Mesenchymal stem cell (in vitro differentiated cells and primary cell): ENCODE data around the gene UBE2E2.

Source experiments
- DNase-seq: peaks from one replicate; pipeline ENCODE4 v3.0.0-alpha.2; 2013
- H2AFZ ChIP-seq: one replicate; pipeline ENCODE4 v1.6.1; 2013; ENCODE audit warnings: low read depth, mild to moderate bottlenecking, control low read depth, inconsistent platforms, low read length, moderate library complexity
- H2AK5ac ChIP-seq: 2 replicates; pipeline ENCODE4 v1.6.1; 2013; ENCODE audit warnings: low read length, moderate library complexity, mild to moderate bottlenecking, inconsistent platforms; ENCODE audit not compliant: severe bottlenecking
- H2BK120ac ChIP-seq: one replicate; pipeline ENCODE4 v1.6.1; 2013; ENCODE audit warnings: low read depth, mild to moderate bottlenecking, inconsistent platforms, low read length, moderate library complexity
- H2BK12ac ChIP-seq, 2 experiments: one replicate each; pipeline ENCODE4 v1.6.1; 2013; ENCODE audit warnings: inconsistent platforms in 2 of 2, low read length in 2 of 2, mild to moderate bottlenecking in 2 of 2, moderate library complexity in 2 of 2, control low read depth in 1 of 2
- H2BK15ac ChIP-seq: one replicate; pipeline ENCODE4 v1.6.1; 2013; ENCODE audit warnings: mild to moderate bottlenecking, low read depth, inconsistent platforms; ENCODE audit not compliant: poor library complexity, severe bottlenecking
- H2BK5ac ChIP-seq: 2 replicates; pipeline ENCODE4 v1.6.1; 2013; ENCODE audit warnings: low read depth, mild to moderate bottlenecking, low read length, control low read depth, inconsistent platforms; ENCODE audit not compliant: poor library complexity, severe bottlenecking
- H3K14ac ChIP-seq, 2 experiments: one replicate each; pipeline ENCODE4 v1.6.1; 2013; ENCODE audit warnings: inconsistent platforms in 2 of 2, low read length in 2 of 2, control low read depth in 1 of 2, mild to moderate bottlenecking in 1 of 2, moderate library complexity in 1 of 2
- H3K18ac ChIP-seq, 2 experiments: one replicate each; pipeline ENCODE4 v1.6.1; 2013; ENCODE audit warnings: inconsistent platforms in 2 of 2, low read length in 2 of 2, control low read depth in 1 of 2, low read depth in 1 of 2, mild to moderate bottlenecking in 1 of 2
- H3K23ac ChIP-seq, 2 experiments: one replicate each; pipeline ENCODE4 v1.6.1; 2013; ENCODE audit warnings: inconsistent platforms in 2 of 2, low read length in 2 of 2, mild to moderate bottlenecking in 2 of 2, moderate library complexity in 2 of 2, control low read depth in 1 of 2
- H3K27ac ChIP-seq: 2 replicates; pipeline ENCODE4 v1.5.1; 2013; ENCODE audit warnings: mild to moderate bottlenecking, moderate library complexity, low read length, control low read depth, inconsistent platforms; ENCODE audit not compliant: poor library complexity, severe bottlenecking
- H3K27me3 ChIP-seq, 2 experiments: 2 replicates each; pipeline versions ENCODE4 v1.6.1 to v1.7.0; 2013; ENCODE audit warnings: low read length in 2 of 2, mild to moderate bottlenecking in 2 of 2, moderate library complexity in 2 of 2, control low read depth in 1 of 2, inconsistent platforms in 1 of 2; ENCODE audit not compliant: control insufficient read depth in 1 of 2, insufficient read depth in 1 of 2
- H3K36me3 ChIP-seq, 2 experiments: 2 replicates each; pipeline versions ENCODE4 v1.6.1 to v1.7.0; 2013; ENCODE audit warnings: low read length in 2 of 2, control low read depth in 1 of 2, inconsistent platforms in 1 of 2, low read depth in 1 of 2, mild to moderate bottlenecking in 1 of 2; ENCODE audit not compliant: insufficient read depth in 2 of 2, control insufficient read depth in 1 of 2
- H3K4ac ChIP-seq, 2 experiments: one replicate each; pipeline ENCODE4 v1.6.1; 2013; ENCODE audit warnings: inconsistent platforms in 2 of 2, low read length in 2 of 2, mild to moderate bottlenecking in 2 of 2, moderate library complexity in 2 of 2, control low read depth in 1 of 2, low read depth in 1 of 2
- H3K4me1 ChIP-seq: 2 replicates; pipeline ENCODE4 v1.6.1; 2013; ENCODE audit warnings: low read depth, low read length, control low read depth; ENCODE audit not compliant: control insufficient read depth, insufficient read depth
- H3K4me2 ChIP-seq: 2 replicates; pipeline ENCODE4 v1.6.1; 2013; ENCODE audit warnings: low read length, mild to moderate bottlenecking, inconsistent platforms; ENCODE audit not compliant: poor library complexity, severe bottlenecking
- H3K4me3 ChIP-seq, 2 experiments: 2 replicates each; pipeline versions ENCODE4 v1.5.1 to v1.7.0; 2013; ENCODE audit warnings: low read length in 2 of 2, mild to moderate bottlenecking in 2 of 2, control low read depth in 1 of 2, low read depth in 1 of 2; ENCODE audit not compliant: insufficient read depth in 1 of 2
- H3K79me1 ChIP-seq: replicated peaks from 2 replicates; pipeline ENCODE4 v1.6.1; 2013; ENCODE audit warnings: mild to moderate bottlenecking, control low read depth, low read length, inconsistent platforms; ENCODE audit not compliant: poor library complexity, severe bottlenecking
- H3K9ac ChIP-seq: 2 replicates; pipeline ENCODE4 v1.7.0; 2013; ENCODE audit warnings: mild to moderate bottlenecking, low read length, moderate library complexity
- H3K9me3 ChIP-seq: 2 replicates; pipeline ENCODE4 v1.7.0; 2013; ENCODE audit warnings: mild to moderate bottlenecking, low read length; ENCODE audit not compliant: control insufficient read depth
- H4K8ac ChIP-seq: one replicate; pipeline ENCODE4 v1.6.1; 2013; ENCODE audit warnings: inconsistent platforms, mild to moderate bottlenecking, low read length, moderate library complexity
- H4K91ac ChIP-seq: one replicate; pipeline ENCODE4 v1.6.1; 2013; ENCODE audit warnings: mild to moderate bottlenecking, low read length, inconsistent platforms
- WGBS: methylation state at CpG from one replicate; pipeline ENCODE4 v1.1.7; 2013; ENCODE audit warnings: mixed read lengths; 5-methylcytosine and 5-hydroxymethylcytosine counted together

Gene UBE2E2

DNA sequence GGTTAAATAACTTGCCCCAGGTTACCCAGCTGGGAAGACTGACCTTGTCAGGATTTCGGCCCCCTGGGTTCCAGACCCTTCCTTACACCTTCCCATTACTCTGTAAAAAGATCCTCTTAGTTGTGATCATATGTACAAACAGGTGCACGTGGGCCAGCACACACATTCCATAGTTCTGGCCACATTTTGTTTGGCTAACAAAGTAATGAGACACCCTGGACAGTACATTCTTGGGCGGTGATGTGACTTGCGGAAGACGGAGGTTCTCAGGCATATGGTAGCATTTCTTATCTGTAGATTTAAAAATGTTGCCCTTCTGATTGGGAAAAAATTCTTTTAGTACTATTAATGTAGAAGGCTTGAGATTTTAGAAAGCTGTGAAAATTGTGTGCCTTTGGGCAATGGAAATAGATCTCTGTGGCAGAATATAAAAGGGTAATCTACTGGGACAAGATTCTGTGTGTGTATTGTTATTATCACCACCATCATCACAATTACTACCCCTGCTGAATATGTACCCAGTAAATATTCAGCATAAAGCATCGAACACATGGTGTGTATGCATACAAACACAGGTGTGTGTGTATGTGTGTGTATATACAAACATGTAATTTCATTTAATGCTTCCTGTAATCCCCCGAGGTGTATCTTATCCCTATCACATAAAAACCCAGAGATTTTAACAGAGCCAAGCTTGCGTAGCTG, 397.2 kb downstream of the UBE2E2 start:
- 36% methylated on average over 7 of the region's 8 CpGs for WGBS
- no peak overlapping the region for H2BK15ac ChIP-seq
- H3K27ac ChIP-seq: peak overlapping the region; percentile 59
- H3K18ac ChIP-seq: peak overlapping the region in 1 of 2 experiments; percentile 49
- peak overlapping the region in 1 of 2 experiments; percentile 52 for H2BK12ac ChIP-seq
- no peak overlapping the region for H3K9ac ChIP-seq
- H4K91ac ChIP-seq: no peak overlapping the region
- peaks cover 7% of the 10 kb centered on the region for H3K9me3 ChIP-seq
- H3K4me3 ChIP-seq: peak overlapping the region in 1 of 2 experiments; percentile 42
- no peaks in the 10 kb centered on the region for H3K27me3 ChIP-seq
- H4K8ac ChIP-seq: peak overlapping the region; percentile 10
- peak overlapping the region; percentile 18 for H3K4me2 ChIP-seq
- H2AK5ac ChIP-seq: peak overlapping the region; percentile 99
- peaks cover 15% of the 10 kb centered on the region for H3K4me1 ChIP-seq
- H2AFZ ChIP-seq: no peak overlapping the region
- H3K79me1 ChIP-seq: no peaks in the 10 kb centered on the region
- H3K23ac ChIP-seq: no peak overlapping the region
- no peak overlapping the region for H3K4ac ChIP-seq
- H3K14ac ChIP-seq: no peak overlapping the region
- DNase-seq: peak; percentile 80
- H2BK5ac ChIP-seq: no peak overlapping the region
- H2BK120ac ChIP-seq: no peak overlapping the region
- peaks cover 0 to 5% of the 10 kb centered on the region in 2 experiments for H3K36me3 ChIP-seq

- Histone ChIP-seq H3K23ac (no peak overlapping the region), H3K4me2 (no peak overlapping the region), H2BK15ac (no peak overlapping the region), H3K9ac (peak overlapping the region; percentile 38), H3K36me3 (peaks cover 0 to 5% of the 10 kb centered on the region in 2 experiments), H3K4me3 (peak overlapping the region in 1 of 2 experiments; percentile 42), H2AK5ac (peak overlapping the region; percentile 86), H3K9me3 (peaks cover 7% of the 10 kb centered on the region), H3K18ac (peak overlapping the region in 1 of 2 experiments; percentile 23), H3K4me1 (peaks cover 16% of the 10 kb centered on the region), H2BK5ac (no peak overlapping the region), H3K4ac (no peak overlapping the region), H4K8ac (peak overlapping the region; percentile 10), H3K14ac (no peak overlapping the region), H3K79me1 (peaks cover 2% of the 10 kb centered on the region), H2BK120ac (no peak overlapping the region), H4K91ac (no peak overlapping the region), H3K27ac (peak overlapping the region; percentile 55), H2AFZ (no peak overlapping the region), H3K27me3 (no peaks in the 10 kb centered on the region), H2BK12ac (peak overlapping the region; percentile 32 to 92)
- WGBS: 86% methylated on average over 11 of the region's 11 CpGs
- DNase-seq: peak; percentile 13
Measured at GRCh38 chr3:23601091-23601822, 398.1 kb downstream of the UBE2E2 start.

- no peak overlapping the region for H2AK5ac ChIP-seq
- no peak overlapping the region for H3K9ac ChIP-seq
- no peak overlapping the region for H2BK12ac ChIP-seq
- H3K23ac ChIP-seq: no peak overlapping the region
- H4K8ac ChIP-seq: no peak overlapping the region
- no peak overlapping the region for H3K4ac ChIP-seq
- H3K4me1 ChIP-seq: peaks cover 18% of the 10 kb centered on the region
- WGBS: 85% methylated on average over 9 of the region's 9 CpGs
- no peak overlapping the region for H4K91ac ChIP-seq
- no peak overlapping the region for H2AFZ ChIP-seq
- H3K27ac ChIP-seq: no peak overlapping the region
- H2BK120ac ChIP-seq: no peak overlapping the region
- no peaks in the 10 kb centered on the region for H3K36me3 ChIP-seq
- H3K79me1 ChIP-seq: peaks cover 2% of the 10 kb centered on the region
- no peak for DNase-seq
- H2BK5ac ChIP-seq: no peak overlapping the region
- no peaks in the 10 kb centered on the region for H3K9me3 ChIP-seq
- no peak overlapping the region for H2BK15ac ChIP-seq
- H3K4me2 ChIP-seq: no peak overlapping the region
- no peaks in the 10 kb centered on the region for H3K27me3 ChIP-seq
- no peak overlapping the region for H3K18ac ChIP-seq
- no peak overlapping the region for H3K14ac ChIP-seq
- H3K4me3 ChIP-seq: no peak overlapping the region
Measured at GRCh38 chr3:23602971-23603370, 399.8 kb downstream of the UBE2E2 start.

GRCh38 chr3:23607184-23607847, 404.2 kb downstream of the UBE2E2 start:
- Histone ChIP-seq H3K23ac (no peak overlapping the region), H2AK5ac (no peak overlapping the region), H3K18ac (no peak overlapping the region), H2BK15ac (no peak overlapping the region), H3K4me2 (no peak overlapping the region), H3K14ac (no peak overlapping the region), H3K9ac (no peak overlapping the region), H4K91ac (no peak overlapping the region), H3K9me3 (no peaks in the 10 kb centered on the region), H3K4me1 (peaks cover 10% of the 10 kb centered on the region), H4K8ac (no peak overlapping the region), H3K27ac (no peak overlapping the region), H3K36me3 (no peaks in the 10 kb centered on the region), H3K4me3 (no peak overlapping the region), H2AFZ (no peak overlapping the region), H2BK12ac (no peak overlapping the region), H3K79me1 (peaks cover 2% of the 10 kb centered on the region), H3K27me3 (no peaks in the 10 kb centered on the region), H3K4ac (no peak overlapping the region), H2BK5ac (no peak overlapping the region), H2BK120ac (no peak overlapping the region)
- peak; percentile 19 for DNase-seq
- 89% methylated on average over 7 of the region's 8 CpGs for WGBS
